HG03060 (cell line): Measurements from ENCODE around the gene OTOF.
"Not testable (repeated sequence)": the region's sequence is repeated elsewhere in the genome, so short reads cannot be mapped to it uniquely, and the experiment has no call there.

Experiments
- ATAC-seq: cut with Tn5 transposase; IDR thresholded peaks from one replicate; pipeline ENCODE4 v1.9.1; 2021; ENCODE audit warnings: low read depth, moderate number of reproducible peaks; ENCODE audit not compliant: unreplicated experiment

OTOF gene

DNA sequence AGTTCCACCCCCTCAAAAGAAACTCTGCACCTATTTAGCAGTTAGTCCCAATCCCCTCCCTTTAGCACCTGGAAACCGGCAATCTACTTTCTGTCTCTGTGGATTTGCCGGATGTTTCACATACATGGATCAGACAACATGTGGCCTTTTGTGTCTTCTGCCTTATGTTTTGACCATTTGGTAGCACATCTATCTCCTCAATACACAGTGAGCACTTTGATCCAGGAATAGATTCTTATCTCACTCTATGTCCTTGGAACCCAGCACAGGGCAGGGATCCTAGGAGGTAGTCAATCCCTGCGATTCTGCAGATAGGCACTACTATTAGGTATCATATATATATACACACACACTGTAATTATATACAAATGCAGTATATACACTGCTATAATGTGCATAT is 3.8 kb upstream of the OTOF start:
- ATAC-seq: no peak

DNA sequence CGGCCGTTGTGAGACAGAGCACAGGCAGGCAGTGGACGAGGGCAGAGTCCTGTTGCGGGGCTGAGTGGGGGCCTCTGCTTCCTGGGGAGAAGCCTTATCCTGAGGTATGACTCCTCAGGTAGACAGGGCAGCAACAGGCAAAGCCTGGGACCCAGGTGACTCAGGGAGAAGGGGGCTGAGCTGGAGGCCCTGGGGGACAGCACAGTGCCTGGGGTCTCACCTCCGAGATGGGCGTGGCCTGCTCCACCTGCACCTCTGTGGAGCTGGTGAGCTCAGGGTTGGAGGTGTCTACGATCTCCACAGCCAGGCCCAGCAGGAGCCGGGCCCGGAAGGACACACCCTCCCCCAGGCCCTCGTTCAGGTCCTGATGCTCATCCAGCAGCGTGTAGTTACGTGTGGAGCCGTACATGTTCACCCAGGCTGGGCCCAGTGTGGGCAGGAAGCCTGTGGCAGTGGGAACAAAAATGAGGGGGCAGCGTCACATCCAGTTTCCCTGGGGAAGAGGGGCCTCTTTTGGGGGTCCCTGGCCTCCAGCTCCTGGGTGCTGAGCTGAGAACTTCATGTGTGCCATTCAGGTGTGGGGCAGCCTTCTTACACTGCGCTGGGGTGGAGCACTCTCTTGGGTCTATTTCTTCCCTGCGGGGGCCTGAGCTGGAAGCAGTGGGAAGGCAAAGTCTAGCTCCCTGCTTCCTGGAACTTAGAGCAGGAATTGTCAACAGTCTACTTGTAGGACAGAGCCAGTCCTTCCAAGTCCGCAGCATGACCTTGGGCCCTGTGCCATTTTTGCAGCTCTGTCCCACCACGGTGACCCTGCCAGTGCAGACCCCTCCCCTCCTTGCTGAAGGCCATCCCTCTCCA is 2.9 kb upstream of the OTOF start:
- no peak for ATAC-seq

DNA sequence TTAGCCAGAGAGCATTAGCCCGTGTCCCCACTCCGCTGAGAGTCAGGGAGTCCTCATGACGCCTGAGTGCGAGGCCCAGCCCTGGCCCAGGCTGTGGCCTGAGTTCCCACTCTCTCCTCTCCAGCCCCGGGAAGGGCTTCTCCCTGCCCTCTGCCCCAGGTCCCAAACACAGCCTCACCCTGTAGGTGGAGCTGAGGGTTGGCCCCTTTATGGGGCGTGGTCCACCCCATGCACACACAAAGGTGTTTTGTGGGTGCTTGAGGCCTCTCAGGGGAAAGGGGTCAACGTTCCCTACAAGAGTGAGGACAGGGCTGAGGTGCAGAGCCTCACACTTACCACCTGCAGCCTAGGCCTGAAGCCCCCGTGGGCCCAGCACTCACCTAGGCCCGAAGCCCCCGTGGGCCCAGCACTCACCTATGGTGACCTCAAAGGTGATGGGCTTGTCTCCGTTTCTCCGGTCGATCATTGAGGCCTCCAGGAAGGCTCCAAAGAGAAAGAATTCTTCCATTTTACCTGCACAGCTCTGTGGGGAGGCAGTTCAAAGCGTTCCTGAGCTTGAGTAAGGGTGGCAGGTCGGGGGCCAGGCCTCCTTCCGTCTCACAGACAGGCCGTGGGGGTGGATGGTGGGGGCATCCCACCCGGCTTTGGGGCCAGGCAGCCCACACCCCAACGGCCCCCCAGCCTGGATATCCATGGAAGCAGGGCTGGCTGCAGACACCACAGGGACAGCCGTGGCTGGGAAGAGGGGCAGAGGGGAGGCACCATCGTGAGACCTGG is 2.1 kb upstream of the OTOF start:
- no peak for ATAC-seq

DNA sequence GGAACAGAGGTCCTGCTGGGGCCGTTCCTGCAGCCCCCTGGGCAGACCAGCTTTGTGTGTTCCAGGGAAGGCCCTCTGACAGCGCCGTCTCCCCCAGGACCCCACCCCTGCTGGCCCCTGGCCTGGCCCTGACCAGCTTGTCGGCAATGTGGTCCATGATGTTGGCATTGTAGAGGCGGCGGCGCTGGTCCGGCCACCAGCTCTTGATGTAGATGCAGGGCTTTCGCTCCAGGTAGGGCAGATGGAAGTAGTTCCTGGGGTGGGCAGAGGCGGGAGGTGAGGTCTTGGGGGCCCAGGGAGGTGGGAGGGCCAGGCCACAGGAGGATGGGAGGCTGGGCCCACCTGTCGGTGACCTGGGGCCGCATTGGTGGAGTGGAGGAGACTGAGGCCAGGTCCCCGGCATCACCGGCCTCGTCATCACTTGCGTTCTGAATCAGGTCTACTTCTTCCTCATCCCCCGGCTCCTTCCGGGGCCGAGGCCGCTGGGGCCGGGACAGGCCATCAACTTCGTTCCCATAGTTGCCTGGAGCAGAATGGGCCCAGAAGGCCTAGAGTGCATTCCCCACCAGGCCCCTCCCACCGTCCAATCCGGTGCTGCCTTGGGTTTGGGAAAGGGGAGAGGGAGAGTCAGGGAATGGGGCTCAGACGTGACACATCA is 1.3 kb upstream of the OTOF start:
- no peak for ATAC-seq

DNA sequence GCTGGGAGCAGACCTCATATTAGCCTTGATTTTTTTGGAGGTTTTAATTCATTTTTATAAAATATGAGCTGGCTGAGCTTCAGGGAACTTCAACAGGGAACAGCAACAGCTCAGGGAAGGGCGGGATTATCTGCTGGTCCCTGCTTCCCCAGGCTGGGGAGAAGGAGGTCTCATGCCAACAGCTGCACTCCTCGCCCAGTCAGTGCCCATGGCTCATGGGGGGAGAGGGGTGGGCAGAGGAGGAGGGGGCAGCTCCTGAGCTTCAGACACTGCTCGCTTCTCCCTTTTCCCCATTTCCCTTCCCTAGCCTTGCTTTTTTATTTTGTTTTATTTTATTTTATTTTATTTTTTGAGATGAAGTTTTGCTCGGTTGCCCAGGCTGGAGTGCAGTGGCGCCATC is 442 bp upstream of the OTOF start:
- ATAC-seq: no peak

DNA sequence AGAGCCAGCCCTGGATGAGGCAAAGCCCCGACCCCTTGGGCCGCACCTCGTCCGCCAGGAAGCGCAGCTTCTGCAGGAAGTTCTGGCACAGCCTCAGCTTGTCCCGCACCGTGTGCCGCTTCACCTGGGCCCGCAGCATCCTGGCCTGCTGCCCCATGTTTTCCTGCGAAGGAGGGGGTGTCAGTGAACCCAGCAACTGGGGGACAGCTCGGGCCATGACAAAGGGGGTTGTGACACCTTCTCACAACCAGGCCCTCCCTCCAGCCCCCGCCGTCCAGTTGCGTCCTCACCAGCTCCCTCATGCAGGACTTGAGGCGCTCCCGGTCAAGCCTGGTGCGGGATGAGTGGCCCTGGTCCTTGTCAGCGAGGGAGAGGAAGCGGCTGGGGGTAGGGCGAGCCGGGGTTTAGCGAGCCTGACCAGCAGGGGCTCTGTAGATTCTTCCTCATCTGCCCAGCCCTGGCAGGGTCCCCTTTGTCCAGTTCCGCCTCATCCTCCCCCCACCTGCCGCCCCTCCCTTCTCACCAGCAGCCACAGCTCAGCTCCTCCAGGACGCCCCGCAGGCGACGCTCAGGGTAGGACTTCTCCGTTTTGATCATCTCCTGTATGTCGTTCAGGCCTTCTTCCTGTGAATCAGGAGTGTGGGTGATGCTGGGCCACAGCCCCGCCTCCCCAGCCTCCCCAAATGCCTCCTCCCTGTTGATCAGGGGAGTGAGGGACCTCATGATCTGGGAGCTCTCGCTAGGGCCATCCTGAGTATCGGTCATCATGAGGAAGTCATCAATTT is 606 bp downstream of the OTOF start:
- no peak for ATAC-seq

DNA sequence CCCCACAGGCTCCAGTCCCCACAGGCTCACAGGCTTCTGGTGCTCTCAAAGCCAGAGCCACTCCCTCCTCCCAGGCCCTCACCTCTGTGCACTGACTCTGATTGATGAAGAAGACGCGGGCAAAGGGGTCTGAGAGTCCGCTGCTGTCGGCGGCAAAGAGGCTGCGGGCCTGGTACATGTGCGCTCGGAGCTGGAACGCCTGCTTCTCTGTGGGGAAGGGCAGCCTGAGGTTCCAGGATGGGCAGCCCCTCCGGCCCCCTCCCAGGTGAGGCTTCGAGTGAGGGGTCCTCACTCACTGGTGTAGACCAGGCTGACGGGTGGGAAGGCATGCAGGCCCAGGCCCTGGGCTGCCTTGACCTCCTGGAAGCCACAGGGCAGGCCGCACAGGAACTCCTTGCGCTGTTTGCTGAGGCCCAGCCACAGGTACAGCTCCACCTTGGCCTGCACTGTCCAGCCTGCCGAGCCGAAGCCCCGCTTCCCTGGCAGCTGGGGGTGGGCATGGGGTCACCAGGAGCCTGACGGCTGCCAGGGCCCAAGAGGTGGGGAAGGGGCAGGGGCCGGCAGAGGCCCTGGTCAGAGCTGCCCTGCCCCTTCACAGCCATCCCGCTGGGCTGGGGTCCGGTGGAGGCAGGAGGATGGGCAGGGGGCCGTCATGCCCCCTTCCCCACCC is 2.0 kb downstream of the OTOF start:
- no peak for ATAC-seq

DNA sequence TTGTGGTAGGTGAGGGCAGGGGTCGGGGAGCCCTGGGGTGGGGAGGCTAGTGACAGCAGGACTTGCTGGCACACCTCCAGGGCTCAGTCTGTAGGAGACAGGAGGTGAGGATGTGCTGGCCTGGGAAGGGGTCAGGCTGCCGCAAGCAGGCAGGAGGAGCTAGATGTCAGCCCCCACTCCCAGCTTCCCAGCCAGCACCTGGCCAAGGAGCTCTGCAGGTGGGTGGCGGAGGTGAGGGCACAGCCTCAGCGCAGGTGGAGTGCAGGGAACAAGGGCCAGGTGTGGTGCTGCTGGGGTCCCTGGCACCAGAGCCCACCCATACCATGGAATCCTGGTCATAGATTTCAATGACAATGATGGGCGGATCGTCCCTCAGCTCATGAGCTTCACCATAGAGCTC is 2.9 kb downstream of the OTOF start:
- ATAC-seq: no peak

DNA sequence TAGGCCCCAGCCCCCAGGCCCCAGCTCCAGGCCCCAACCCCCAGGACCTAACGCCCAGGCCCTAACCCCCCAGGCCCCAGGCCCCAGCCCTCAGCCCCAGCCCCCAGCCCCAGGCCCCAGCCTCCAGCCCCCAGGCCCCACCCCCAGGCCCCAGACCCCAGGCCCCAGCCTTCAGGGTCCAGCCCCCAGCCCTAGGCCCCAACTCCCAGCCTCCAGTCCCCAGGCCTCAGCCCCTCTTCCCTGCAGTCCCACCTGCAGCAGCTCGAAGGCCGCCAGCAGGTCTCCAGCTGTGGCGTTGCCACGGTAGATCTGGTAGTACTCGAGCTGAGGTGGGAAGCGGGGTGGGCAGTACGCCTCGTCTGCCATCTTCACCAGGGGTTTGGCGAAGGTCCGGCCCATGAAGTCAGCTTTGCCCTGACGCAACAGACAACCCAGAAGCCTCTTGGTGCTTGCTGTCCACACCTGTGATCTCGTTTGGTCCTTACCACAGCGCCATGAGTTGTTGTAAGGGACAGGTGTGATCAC is 3.6 kb downstream of the OTOF start:
- no peak for ATAC-seq

DNA sequence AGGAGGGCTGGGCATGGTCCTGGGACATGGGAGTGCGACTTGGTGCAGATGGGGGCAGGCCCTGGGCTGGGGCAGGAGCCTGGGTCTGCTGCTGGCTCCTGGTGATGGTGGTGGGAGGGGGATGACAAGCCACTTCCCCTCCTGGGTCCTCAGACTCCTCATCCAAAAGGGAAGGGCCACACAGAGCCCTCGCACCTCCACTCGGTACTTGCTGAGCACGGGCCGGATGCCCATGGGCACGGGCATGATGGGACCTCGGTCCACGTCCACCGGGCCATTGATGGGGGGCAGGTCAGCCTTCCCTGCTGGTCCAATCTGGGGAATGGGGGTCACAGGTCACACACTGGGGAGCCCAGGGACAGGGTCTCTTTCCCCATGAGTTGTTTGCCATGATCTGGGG is 4.1 kb downstream of the OTOF start:
- no peak for ATAC-seq

DNA sequence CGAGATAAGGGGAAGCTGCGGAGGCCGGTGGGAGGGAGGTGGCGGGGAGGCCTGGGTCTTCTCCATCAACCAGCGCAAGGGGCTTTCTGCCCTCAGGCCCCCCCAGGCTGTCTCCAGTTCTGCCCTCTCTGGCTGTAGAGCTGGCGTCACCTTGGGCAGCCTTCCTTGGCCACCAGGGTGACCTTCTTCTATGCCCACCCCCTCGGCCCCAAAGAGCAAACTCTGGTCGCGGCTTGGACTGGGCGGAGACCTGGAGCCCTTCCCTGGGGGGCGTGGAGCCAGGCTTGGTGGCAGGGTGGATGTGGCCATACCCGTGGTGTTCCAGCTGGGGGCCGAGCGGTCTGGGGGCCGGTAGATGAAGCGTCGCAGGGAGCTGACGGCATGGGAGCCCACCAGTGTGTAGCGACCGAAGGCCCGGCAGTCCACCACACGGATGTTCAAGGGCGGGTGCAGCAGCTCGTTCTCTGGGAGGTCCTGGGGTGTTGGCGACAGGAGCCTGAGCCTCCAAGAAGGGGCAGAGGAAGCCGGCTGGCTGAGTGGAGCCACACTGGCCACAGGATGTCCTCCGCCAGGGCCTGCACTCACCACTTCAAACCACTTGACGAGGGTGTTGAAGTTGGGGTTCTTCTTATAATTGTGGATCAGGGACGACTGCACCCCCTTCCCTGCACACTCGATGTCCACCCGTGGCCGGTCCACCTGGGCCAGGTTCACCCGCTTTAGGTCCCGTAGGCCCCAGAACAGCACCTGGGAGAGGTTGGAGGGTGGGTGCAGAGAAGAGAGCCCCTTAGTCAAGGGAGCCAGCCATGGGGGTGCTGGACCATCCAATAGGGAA is 4.9 kb downstream of the OTOF start:
- no peak for ATAC-seq

DNA sequence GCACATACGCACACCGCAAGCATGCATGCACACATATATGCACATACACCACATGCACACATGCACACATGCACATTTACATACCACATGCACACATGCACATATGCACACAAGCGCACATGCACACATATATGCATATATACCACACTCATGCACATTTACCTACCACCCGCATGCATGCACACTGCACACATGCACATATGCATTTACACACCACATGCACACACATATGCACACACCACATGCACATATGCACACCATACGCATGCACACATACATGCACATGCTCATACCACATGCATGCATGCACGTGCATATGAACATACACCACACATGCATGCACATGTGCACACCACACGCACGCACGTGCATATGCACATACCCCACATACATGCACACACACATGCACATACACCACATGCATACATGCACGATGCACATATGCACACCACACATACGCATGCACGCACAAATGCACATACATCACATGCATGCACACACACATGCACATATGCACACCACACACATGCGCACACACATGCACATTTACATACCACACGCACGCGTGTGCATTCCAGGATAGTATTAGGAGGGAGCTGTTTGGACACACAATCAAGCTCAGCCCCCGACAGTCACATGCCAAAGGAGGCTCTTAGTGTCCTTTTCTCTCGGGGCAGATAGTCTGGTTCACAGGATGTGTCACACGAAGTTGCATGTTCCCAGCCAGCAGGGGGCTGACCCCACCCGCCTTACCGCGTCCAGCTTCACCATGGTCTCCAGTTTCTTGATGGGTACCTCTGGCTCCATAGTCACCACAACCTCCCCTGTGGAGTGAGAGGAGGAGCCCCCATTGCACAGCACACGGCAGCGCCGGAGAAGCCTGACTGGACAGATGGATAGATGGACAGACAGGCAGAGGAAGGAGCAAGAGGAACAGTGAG is 5.9 kb downstream of the OTOF start:
- ATAC-seq: no peak

DNA sequence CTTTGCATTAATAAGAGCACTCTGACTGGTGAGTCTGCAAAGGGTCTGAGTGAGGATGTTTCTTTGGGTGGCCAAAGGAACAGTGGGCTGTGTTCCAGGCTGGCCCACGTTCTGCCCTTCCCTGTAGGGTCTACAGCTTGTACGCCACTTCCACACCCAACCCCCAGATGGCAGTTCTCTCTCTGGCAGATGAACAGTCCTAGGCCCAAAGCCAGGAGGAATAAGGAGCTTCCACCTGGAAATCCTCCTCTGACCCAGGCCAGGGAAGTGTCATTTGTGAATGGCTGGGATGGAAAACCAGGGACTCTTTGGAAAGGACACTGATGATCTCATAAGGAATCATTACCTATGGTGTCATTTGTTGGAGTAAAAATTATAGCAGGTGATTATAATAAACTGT is 6.6 kb downstream of the OTOF start:
- no peak for ATAC-seq

DNA sequence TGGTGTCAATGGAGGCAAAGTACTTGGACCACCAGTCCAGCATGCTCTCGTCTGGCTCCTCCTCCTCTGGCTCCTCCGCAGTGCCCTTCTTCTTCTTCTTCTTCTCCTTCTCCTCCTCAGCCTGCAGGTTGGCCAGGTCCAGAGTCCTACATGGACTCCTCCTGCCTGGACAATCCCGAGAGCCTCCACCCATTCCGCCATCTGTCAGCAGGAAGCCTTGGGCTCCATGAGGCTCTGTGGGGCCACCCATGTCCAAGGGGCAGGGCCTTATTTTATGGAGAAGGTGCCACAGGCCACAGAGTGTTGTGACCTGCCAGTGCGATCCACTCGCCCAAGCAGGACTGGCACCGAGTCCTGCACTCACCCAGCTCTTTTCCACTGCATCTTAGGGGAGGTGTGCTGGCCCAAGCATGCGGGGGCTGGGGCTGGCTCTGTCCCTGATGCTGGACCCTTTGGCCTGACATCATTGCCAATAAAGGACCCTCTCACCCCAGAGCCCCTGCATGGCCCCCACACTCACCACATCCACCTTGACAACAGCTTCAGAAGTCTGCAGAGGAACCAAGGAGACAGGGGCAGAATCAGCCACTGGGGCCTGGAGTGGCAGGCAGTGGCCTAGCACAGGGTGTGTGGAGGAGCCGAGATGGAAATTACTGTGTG is 7.2 kb downstream of the OTOF start:
- ATAC-seq: no peak

DNA sequence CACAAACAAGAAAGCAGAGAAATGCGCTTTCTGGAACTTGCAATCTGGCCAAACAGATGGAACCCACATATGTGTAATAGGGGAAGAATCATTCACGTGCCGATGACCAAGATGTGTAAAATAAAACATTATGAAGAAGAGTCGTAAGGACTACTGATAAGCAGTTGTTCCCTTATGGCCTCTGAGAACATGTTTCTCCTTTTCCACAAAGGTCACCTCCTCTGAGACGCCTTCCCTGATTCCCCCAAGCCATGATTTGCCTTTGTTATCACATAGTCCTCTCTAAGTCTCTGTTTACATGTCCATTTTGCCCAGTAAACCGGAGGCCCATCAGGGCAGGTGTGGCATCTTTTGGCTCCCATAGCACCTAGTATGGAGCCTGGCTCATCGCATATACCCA is 8.0 kb downstream of the OTOF start:
- ATAC-seq: no peak

DNA sequence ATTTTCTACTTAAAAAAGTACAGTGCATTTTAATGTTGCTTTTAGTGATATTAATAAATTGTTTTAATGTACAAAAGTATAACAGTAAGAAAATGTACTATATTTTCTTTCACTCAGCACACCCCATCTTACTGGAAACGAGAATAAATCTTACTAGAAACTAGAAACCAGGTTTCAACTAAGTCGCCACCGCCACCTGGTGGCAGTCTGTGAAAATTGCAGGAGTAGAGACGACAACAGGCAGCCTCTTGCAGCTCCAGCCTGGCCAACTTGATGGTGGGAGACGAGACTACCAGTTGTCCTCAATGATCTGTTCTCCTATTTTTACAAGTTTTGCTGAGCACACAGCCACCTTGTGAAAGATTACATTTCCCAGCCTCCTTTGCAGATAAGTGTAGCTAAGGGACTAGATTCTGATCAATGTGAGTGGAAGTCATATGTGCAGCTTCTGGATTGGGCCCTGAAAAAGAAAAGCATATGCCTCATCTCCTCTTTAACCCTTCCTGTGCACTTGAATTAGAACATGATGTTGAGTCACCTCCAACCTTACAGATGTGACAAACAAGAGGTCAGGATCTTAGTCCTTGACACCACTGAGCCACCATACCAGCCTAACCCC is 8.7 kb downstream of the OTOF start:
- ATAC-seq: no peak

DNA sequence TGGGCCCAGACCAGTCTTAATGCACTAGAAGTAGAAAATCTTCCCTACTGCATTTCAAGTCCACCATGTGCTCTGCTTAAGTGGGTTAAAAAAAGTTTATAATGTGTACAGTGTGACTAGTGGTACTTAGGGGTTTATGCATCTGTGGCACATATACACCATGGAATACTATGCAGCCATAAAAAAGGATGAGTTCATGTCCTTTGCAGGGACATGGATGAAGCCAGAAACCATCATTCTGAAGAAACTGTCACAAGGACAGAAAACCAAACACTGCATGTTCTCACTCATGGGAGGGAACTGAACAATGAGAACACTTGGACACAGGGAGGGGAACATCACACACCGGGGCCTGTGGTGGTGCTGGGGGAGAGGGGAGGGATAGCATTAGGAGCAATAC is 9.4 kb downstream of the OTOF start:
- not testable (repeated sequence) for ATAC-seq
